ENCODE measurements around the gene OSER1. TPM values are rescaled to one million over a fixed set of nuclear protein-coding genes. Genes with fewer than 3 reads are reported as not detected.

Gene OSER1
- total RNA-seq, 4 donors from 2014 or later = 39.0 to 61.4 (median 54.2) TPM

GRCh38 chr20:44198872-44199271, 11.7 kb downstream of the OSER1 start:
- TF ChIP-seq CTCF (IDR thresholded peaks at IDR 0.05; ENCODE audit: low read depth) = no peak

- no peak for TF ChIP-seq CTCF (IDR thresholded peaks at IDR 0.05; ENCODE audit: low read depth)
Observed at GRCh38 chr20:44196271-44196670, 14.3 kb downstream of the OSER1 start.

- TF ChIP-seq CTCF (IDR thresholded peaks at IDR 0.05; ENCODE audit: low read depth) = no peak
Observed at GRCh38 chr20:44195605-44196004, 15.0 kb downstream of the OSER1 start.

GRCh38 chr20:44193801-44194200, 16.8 kb downstream of the OSER1 start:
- TF ChIP-seq CTCF (IDR thresholded peaks at IDR 0.05; ENCODE audit: low read depth) = no peak

DNA sequence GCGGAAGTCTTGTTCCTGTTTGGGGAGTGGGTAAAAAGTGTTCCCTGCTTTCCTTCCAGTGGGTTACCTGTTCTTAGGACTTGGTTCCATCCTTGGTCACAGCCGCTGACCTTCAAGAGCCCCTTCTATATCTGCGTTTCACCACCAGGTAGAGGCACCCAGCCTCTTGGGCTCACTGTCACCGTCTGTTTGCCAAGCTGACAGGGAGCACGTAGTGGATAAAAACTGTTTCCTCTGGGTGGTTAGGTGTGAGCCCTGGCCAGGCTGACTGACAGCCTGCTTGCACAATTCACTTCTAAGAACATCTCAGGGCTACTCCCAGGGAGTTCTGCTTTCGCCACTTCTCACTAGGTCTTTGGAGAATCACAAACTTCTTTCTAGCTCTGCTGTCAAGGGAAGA, 21.8 kb downstream of the OSER1 start:
- no peak for TF ChIP-seq CTCF (IDR thresholded peaks at IDR 0.05; ENCODE audit: low read depth)

- no peak for TF ChIP-seq CTCF (IDR thresholded peaks at IDR 0.05; ENCODE audit: low read depth)
Observed at GRCh38 chr20:44187772-44188709, 22.5 kb downstream of the OSER1 start.

GRCh38 chr20:44187054-44187771, 23.4 kb downstream of the OSER1 start, which contains the start of gene JPH2:
Gene JPH2 (minus strand): TSS chr20:44187188. CDS start chr20:44186705, 483 bp downstream.
- no peak for TF ChIP-seq CTCF (IDR thresholded peaks at IDR 0.05; ENCODE audit: low read depth)
